Measurements from ENCODE around the gene KBTBD2.
"Not testable (repeated sequence)": the region's sequence is repeated elsewhere in the genome, so short reads cannot be mapped to it uniquely, and the experiment has no call there.

KBTBD2 gene

GRCh38 chr7:32865448-32866030, 26.0 kb downstream of the KBTBD2 start:
- Mint-ChIP-seq H3K4me1 (peaks cover 24% of the 10 kb centered on the region), H3K36me3 (ENCODE audit: insufficient read depth) (peaks cover 49% of the 10 kb centered on the region), H3K4me3 (no peak overlapping the region), H3K27ac (ENCODE audit: low read depth) (peak overlapping the region; percentile 15), H3K9me3 (no peaks in the 10 kb centered on the region), H3K27me3 (no peaks in the 10 kb centered on the region)
- ATAC-seq (replicated peaks; ENCODE audit: extremely low read depth, poor library complexity, severe bottlenecking) (no peak), DNase-seq (ENCODE audit: low spot score in 2 of 2) (no peak)

- H3K27ac Mint-ChIP-seq (ENCODE audit: low read depth); H3K27me3 Mint-ChIP-seq; ATAC-seq (replicated peaks; ENCODE audit: extremely low read depth, poor library complexity, severe bottlenecking); DNase-seq (ENCODE audit: low spot score in 2 of 2); H3K4me3 Mint-ChIP-seq; H3K9me3 Mint-ChIP-seq: not testable (repeated sequence)
- Mint-ChIP-seq H3K36me3 (ENCODE audit: insufficient read depth) (peaks cover 34% of the 10 kb centered on the region), H3K4me1 (peaks cover 21% of the 10 kb centered on the region)
Observed at GRCh38 chr7:32863872-32864271, 27.7 kb downstream of the KBTBD2 start.

GRCh38 chr7:32860090-32860489, 31.5 kb downstream of the KBTBD2 start:
- H3K27me3 Mint-ChIP-seq, result peaks cover 10% of the 10 kb centered on the region
- no peak overlapping the region for H3K4me3 Mint-ChIP-seq
- DNase-seq (ENCODE audit: low spot score in 2 of 2) (no peak), ATAC-seq (replicated peaks; ENCODE audit: extremely low read depth, poor library complexity, severe bottlenecking) (no peak)
- peaks cover 5% of the 10 kb centered on the region for H3K36me3 Mint-ChIP-seq (ENCODE audit: insufficient read depth)
- H3K9me3 Mint-ChIP-seq, result no peaks in the 10 kb centered on the region
- no peak overlapping the region for H3K27ac Mint-ChIP-seq (ENCODE audit: low read depth)
- H3K4me1 Mint-ChIP-seq, result peaks cover 9% of the 10 kb centered on the region

- H3K4me1 Mint-ChIP-seq, result peaks cover 9% of the 10 kb centered on the region
- no peak overlapping the region for H3K27ac Mint-ChIP-seq (ENCODE audit: low read depth)
- ATAC-seq (replicated peaks; ENCODE audit: extremely low read depth, poor library complexity, severe bottlenecking), result no peak
- DNase-seq (ENCODE audit: low spot score in 2 of 2), result no peak
- H3K36me3 Mint-ChIP-seq (ENCODE audit: insufficient read depth), result peaks cover 2% of the 10 kb centered on the region
- H3K4me3 Mint-ChIP-seq, result no peak overlapping the region
- no peaks in the 10 kb centered on the region for H3K9me3 Mint-ChIP-seq
- H3K27me3 Mint-ChIP-seq, result peaks cover 25% of the 10 kb centered on the region
Observed at GRCh38 chr7:32858648-32859047, 32.9 kb downstream of the KBTBD2 start.

GRCh38 chr7:32857063-32857462, 34.5 kb downstream of the KBTBD2 start:
- not testable (repeated sequence) for H3K4me3 Mint-ChIP-seq; DNase-seq (ENCODE audit: low spot score in 2 of 2); ATAC-seq (replicated peaks; ENCODE audit: extremely low read depth, poor library complexity, severe bottlenecking); H3K4me1 Mint-ChIP-seq; H3K36me3 Mint-ChIP-seq (ENCODE audit: insufficient read depth); H3K9me3 Mint-ChIP-seq; H3K27ac Mint-ChIP-seq (ENCODE audit: low read depth)
- peaks cover 40% of the 10 kb centered on the region for H3K27me3 Mint-ChIP-seq

DNA sequence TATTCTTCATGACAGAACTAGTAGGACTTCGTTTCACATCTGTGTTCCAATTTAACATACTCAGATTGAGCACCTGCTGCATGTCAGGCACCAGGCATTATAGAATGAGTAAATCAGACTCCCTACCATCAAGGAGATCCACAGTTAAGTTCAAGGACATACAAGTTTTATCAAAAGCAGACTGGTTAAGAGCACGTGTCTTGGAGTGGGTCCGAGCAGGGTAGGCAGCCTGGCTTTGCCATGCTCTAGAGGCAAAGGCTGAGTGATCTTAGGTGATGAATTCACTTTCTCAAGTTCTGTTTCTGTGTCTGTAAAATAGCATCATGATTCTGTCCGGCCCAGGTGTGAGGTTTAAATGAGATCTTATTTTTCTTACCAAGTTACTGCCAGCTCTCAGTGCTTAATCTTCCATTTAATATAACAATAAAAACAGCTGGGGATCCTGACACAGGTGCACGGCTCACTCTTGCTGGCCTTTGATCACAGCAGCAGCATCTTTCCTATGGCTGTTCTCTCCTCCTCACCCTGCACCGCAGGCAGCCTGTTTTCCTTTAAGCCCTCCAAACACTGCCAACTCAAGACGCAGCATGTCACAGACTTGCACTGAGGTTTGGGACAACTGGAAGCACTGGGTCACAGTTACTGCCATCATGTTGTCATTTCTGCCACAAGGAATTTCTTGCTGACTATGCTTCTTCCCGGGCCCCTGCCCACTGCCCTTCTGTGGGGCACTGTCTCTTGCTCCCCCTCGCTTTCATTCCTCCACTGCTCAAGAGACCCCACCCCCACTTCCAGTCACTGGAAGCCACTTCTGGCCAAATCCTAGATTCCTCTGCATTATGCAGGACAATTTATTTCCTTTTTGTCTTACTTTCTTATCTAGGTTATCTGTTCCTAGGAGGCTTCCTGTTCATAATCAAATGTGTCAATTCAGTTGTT, 35.5 kb downstream of the KBTBD2 start:
- peaks cover 49% of the 10 kb centered on the region for H3K27me3 Mint-ChIP-seq
- ATAC-seq (replicated peaks; ENCODE audit: extremely low read depth, poor library complexity, severe bottlenecking); H3K4me1 Mint-ChIP-seq; H3K27ac Mint-ChIP-seq (ENCODE audit: low read depth); H3K4me3 Mint-ChIP-seq; H3K9me3 Mint-ChIP-seq; DNase-seq (ENCODE audit: low spot score in 2 of 2); H3K36me3 Mint-ChIP-seq (ENCODE audit: insufficient read depth): not testable (repeated sequence)

DNA sequence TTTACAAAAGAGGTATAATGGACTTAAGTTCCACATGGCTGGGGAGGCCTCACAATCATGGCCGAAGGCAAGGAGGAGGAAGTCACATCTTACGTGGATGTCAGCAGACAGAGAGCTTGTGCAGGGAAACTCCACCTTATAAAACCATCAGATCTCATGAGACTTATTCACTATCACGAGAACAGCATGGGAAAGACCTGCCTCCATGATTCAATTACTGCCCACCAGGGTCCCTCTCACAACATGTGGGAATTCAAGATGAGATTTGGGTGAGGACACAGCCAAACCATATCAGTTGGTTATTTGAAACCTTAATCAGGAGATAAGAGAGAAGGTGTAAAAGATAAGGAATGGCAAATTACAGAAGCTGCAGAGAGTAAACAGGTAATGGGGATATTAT, 40.9 kb downstream of the KBTBD2 start:
- not testable (repeated sequence) for H3K36me3 Mint-ChIP-seq (ENCODE audit: insufficient read depth); H3K27ac Mint-ChIP-seq (ENCODE audit: low read depth); H3K4me3 Mint-ChIP-seq; H3K4me1 Mint-ChIP-seq; ATAC-seq (replicated peaks; ENCODE audit: extremely low read depth, poor library complexity, severe bottlenecking); H3K9me3 Mint-ChIP-seq; DNase-seq (ENCODE audit: low spot score in 2 of 2)
- peaks cover 77% of the 10 kb centered on the region for H3K27me3 Mint-ChIP-seq

DNA sequence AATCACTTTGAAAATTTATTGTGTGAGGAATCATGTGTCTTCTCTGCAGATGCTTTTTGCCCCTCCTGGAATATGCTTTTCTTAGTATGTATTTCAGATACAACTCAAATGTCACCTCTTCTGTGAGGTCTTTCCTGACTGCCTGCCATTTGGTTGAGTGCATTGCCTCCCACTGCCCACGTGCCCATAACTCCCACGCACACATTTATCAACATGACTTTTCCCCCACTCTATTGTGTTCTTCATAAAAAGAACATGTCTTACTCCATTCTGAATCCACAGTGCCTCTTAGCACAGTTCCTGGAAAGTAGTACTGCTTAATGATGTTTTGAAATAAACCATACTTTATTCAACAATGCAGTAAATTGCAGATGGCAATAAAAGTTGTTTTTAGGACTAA, 42.9 kb downstream of the KBTBD2 start:
- peaks cover 57% of the 10 kb centered on the region for H3K27me3 Mint-ChIP-seq
- DNase-seq (ENCODE audit: low spot score in 2 of 2); H3K4me3 Mint-ChIP-seq; H3K36me3 Mint-ChIP-seq (ENCODE audit: insufficient read depth); H3K9me3 Mint-ChIP-seq; H3K27ac Mint-ChIP-seq (ENCODE audit: low read depth); ATAC-seq (replicated peaks; ENCODE audit: extremely low read depth, poor library complexity, severe bottlenecking); H3K4me1 Mint-ChIP-seq: not testable (repeated sequence)

DNA sequence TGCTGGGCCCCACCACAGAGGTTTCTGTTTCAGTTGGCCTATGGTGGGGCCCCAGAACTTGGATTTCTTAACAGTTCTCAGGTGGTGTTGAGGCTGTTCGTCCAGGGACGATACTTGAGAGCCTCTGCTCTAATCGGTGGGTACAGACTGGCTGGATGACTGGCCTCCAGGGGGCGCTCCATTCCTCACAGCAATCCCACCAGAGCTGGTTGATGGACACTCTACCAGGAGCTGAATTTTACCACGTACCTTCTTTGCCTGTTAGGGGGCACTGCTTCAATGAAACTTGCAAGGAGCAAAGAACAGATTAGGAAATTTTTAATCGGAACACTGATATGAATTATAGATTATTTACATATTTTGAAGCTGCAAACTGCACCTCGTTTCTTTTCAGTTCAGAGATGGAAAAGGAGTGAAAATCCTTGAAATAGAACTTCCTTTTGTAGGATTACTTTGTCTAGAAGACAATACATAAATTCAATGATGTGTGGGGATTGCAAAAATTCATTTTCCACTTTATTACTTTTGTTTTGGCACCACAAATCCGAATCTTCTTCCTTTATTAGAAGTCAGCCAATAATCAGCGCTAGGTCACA, 44.8 kb downstream of the KBTBD2 start:
- no peaks in the 10 kb centered on the region for H3K36me3 Mint-ChIP-seq (ENCODE audit: insufficient read depth)
- no peaks in the 10 kb centered on the region for H3K9me3 Mint-ChIP-seq
- peaks cover 6% of the 10 kb centered on the region for H3K4me1 Mint-ChIP-seq
- no peak overlapping the region for H3K27ac Mint-ChIP-seq (ENCODE audit: low read depth)
- peak; percentile 100 for ATAC-seq (replicated peaks; ENCODE audit: extremely low read depth, poor library complexity, severe bottlenecking)
- DNase-seq (ENCODE audit: low spot score in 2 of 2), result peak; percentile 82 to 91
- peaks cover 38% of the 10 kb centered on the region for H3K27me3 Mint-ChIP-seq
- no peak overlapping the region for H3K4me3 Mint-ChIP-seq

DNA sequence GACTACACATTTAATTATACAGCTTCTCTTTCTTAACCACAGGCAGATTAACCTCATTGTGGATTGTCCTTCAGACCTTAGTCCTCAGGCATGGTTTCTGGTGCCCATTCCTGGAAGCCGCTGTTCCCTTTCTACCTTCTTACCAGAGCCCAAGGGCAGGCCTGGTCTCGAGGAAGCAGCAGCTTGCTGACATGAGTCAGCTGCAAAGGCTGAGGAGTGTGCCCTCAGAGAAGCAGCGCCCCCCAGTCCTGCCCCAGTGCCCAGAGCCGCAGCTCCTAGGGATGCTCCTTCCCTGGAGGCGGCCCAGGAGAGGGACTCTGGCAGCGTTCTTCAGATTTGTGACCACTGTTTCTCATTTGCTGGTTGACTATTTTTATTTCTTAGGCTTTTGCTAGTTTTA, 46.8 kb downstream of the KBTBD2 start:
- not testable (repeated sequence) for H3K27ac Mint-ChIP-seq (ENCODE audit: low read depth); H3K36me3 Mint-ChIP-seq (ENCODE audit: insufficient read depth); DNase-seq (ENCODE audit: low spot score in 2 of 2); H3K9me3 Mint-ChIP-seq; H3K4me1 Mint-ChIP-seq; ATAC-seq (replicated peaks; ENCODE audit: extremely low read depth, poor library complexity, severe bottlenecking); H3K4me3 Mint-ChIP-seq
- H3K27me3 Mint-ChIP-seq, result peaks cover 33% of the 10 kb centered on the region

DNA sequence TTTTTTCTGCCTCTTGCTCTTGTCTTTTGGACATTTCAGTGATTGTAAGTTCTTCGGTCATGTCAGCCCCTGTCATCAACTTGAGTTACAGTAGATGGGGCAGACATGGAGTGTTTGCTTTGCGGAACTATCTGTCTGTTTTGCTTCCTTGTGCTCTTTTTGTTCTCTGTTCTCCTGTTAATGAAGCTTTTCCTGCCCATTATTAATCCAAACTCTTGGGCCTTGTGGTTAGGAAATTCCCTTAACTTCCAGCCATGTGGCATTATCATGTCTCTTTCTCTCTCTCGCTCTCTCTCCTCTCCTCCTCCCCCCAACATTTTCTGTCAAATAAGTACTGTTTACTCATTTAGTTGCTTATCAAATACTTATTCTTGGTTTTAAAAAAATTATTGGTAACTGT, 47.8 kb downstream of the KBTBD2 start:
- H3K27ac Mint-ChIP-seq (ENCODE audit: low read depth), result not testable (repeated sequence)

GRCh38 chr7:32839846-32840245, 51.7 kb downstream of the KBTBD2 start:
- H3K9me3 Mint-ChIP-seq, result not testable (repeated sequence)

More for the DNA sequence above, 47.8 kb downstream of the KBTBD2 start:
- not testable (repeated sequence) for ATAC-seq (replicated peaks; ENCODE audit: extremely low read depth, poor library complexity, severe bottlenecking); DNase-seq (ENCODE audit: low spot score in 2 of 2); H3K4me1 Mint-ChIP-seq; H3K36me3 Mint-ChIP-seq (ENCODE audit: insufficient read depth); H3K9me3 Mint-ChIP-seq; H3K4me3 Mint-ChIP-seq
- peaks cover 23% of the 10 kb centered on the region for H3K27me3 Mint-ChIP-seq

More at GRCh38 chr7:32839846-32840245, 51.7 kb downstream of the KBTBD2 start:
- H3K27me3 Mint-ChIP-seq, result peaks cover 13% of the 10 kb centered on the region
- not testable (repeated sequence) for ATAC-seq (replicated peaks; ENCODE audit: extremely low read depth, poor library complexity, severe bottlenecking); H3K36me3 Mint-ChIP-seq (ENCODE audit: insufficient read depth); H3K4me1 Mint-ChIP-seq; DNase-seq (ENCODE audit: low spot score in 2 of 2); H3K27ac Mint-ChIP-seq (ENCODE audit: low read depth); H3K4me3 Mint-ChIP-seq

Data from central memory CD8-positive, alpha-beta T cell (primary cell).